ENCODE results near the gene TRNAU1AP.
"Not testable (repeated sequence)": the region's sequence is repeated elsewhere in the genome, so short reads cannot be mapped to it uniquely, and the experiment has no call there.

The TRNAU1AP gene

DNA sequence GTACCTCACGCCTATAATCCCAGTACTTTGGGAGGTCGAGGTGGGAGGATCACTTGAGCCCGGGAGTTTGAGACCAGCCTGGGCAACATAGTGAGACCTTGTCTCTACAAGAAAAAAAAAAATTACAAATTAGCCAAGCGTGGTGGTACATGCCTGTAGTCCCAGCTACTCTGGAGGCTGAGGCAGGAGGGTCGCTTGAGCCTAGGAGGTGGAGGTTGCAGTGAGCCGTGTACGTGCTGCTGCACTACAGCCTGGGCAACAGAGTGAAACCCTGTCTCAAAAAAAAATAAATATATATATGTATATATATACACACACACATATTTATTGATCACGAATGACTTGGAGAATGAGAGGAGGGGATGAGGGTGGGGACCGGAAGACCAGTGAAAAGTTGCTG lies 30.3 kb upstream of the TRNAU1AP start:
- DNase-seq, result not testable (repeated sequence)

DNA sequence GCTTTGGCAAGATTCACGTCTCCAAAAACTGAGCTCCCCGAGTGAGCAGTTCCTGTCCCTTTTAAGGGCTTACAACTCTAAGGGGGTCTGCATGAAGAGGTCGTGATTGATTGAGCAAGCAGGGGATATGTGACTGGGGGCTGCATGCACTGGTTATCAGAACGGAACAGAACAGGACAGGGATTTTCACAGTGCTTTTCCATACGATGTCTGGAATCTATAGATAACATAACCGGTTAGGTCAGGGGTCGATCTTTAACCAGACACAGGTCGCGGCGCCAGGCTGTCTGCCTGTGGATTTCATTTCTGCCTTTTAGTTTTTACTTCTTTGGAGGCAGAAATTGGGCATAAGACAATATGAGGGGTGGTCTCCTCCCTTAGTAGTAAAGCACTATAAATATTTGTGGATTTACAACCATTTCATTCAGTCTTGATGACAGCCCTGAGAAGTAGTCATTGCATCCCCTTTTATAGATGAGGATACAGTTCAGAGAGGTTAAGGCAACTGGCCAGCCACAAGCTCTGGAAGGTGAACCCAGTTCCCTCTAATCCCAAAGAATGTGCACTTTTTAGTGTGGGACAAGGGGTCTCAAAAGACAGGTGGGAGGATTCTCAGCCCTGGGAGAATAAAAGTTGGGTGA lies 27.8 kb upstream of the TRNAU1AP start:
- DNase-seq, result not testable (repeated sequence)

DNA sequence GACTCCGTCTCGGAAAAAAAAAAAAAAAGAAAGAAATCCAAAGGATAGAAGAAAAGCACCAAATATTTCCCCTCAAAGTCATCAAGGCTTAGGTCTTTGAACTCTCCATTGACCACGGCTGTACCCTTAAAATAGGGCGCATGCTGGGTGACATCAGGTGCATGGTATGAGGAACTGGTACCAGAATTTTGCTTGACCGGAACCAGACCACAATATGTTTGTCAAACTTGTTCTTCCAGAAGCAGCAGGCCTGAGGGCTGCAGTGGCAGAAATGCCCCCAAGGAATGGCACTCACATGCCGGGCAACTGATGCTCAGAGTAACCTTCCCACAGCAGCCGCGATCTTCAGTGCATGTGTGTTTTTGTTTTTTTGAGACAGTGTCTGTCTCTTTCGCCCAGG lies 26.0 kb upstream of the TRNAU1AP start:
- no peak for DNase-seq

DNA sequence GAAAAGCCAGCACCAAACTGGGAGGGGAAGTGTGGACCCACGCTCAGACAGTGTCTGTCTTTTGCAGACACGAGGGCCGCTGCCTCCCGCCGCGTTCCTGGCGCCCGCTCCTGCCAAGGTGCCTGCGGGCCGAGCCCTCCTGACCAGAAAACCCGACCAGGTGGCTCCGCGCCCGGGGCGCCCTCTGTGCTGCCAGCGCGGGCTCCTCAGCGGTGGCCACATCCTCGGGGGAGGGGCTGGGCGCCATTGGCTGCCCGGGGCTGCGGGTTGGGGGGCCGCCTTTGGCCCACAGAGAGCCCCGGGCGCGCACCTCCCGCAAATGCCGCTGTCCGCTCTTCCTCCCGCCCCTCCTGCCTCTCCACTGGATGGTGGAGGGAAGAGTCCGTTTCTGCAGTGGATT lies 22.4 kb upstream of the TRNAU1AP start:
- DNase-seq, result no peak

DNA sequence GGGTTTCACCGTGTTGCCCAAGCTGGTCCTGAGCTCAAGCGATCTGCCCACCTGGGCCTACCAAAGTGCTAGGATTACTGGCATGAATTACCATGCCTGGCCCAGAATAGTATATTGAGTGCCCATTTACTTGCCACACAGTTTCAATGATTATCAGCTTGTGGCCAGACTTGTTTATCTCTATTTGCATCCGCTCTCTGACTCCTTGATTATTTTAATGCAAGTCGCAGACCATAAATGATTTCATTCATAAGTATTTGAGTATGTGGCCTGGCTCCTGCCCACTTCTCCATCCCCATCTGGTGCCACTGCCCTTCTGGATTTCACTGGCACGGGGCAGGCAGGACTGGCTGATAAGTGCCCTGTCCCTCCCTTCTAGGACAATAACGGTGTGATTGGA lies 18.2 kb upstream of the TRNAU1AP start:
- DNase-seq, result no peak

DNA sequence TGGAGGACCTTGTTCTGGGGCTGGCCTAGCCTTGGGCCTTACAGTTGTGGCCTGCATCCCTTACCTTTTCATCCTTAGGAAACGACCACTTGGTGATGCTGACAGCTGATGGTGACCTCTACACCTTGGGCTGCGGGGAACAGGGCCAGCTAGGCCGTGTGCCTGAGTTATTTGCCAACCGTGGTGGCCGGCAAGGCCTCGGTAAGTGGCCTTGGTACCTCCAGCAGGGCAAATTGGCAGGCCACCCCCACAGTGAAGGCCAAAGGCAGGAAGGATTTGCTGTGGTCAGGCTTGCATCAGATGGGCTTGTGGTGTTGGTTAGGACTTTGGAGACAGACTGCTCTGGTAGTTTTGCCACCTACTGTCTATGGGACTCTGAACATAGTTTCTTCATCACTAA lies 17.7 kb upstream of the TRNAU1AP start:
- no peak for DNase-seq

DNA sequence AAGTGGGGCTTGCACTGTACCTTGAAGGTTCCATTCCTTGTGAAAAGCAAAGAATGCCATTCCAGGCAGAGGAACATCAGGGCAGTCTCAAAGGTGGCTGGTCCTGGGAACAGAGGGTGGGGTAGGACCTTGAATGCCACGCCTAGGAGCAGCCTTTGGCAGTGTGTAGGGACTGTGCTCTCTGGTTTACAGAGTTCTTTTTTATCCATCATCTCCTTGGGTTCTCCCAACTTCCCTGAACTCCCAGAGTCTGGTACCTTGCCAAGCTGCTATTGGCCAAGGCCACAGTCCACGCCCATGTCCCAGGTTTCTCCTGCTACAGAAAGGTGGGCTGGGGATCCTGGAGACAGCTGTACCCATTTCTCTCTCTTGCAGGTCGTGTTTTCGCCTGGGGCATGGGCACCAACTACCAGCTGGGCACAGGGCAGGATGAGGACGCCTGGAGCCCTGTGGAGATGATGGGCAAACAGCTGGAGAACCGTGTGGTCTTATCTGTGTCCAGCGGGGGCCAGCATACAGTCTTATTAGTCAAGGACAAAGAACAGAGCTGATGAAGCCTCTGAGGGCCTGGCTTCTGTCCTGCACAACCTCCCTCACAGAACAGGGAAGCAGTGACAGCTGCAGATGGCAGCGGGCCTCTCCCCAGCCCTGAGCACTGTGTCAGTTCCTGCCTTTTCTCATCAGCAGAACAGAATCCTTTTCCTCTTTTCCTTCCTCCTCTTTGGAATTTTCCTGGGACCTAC lies 15.3 kb upstream of the TRNAU1AP start:
- DNase-seq, result peak; percentile 41

DNA sequence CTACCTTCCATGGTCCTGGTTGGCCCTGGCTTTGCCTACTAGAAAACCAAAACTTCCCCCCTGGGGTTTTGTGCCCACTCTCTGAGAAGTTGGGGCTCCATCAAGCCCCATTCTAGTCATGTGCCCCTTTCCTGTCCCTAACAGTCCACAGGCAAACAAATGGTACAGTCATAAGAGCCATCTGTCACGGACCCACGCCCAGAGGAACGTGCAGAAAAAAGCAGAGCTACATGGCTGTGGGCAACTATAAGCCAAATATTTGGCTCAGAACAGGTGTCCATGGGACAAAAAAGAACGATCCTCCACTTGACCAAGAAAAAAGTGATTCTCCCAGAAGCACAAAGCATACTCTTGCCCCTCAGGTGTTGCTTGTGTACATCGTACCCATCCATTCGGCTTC lies 14.6 kb upstream of the TRNAU1AP start:
- no peak for DNase-seq

DNA sequence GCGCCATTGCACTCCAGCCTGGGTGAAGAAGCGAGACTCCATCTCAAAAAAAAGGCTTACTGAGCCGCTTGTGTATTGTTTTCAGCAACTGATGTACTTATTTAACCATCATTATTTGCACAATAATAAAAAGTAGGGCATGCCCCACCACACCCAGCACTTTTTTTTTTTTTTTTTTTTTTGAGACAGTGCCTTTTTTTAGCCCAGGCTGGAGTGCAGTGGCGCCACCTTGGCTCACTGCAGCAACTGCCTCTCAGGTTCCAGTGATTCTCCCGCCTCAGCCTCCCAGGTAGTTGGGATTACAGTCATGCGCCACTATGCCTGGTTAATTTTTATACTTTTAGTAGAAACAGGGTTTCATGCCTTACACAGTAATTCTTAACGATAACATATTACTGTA lies 12.2 kb upstream of the TRNAU1AP start:
- DNase-seq, result no peak

DNA sequence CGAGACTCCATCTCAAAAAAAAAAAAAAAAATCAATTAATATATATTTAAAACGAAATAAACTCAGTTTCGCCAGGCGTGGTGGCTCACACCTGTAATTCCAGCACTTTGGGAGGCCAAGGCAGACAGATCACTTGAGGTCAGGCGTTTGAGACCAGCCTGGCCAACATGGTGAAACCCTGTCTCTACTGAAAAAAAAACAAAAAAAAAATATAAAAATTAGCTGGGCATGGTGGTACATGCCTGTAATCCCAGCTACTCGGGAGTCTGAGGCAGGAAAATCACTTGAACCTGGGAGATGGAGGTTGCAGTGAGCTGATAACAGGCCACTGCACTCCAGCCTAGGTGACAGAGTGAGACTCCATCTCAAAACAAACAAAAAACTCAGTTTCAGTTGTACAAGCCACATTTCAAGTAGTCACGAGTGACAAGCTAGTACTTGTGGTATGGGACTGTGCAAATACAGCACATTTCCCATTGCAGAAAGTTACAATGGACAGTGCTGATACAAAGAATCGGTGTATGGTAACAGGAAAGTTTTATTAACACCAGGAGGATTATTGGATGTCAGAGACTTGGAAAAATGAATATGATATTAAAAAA lies 11.4 kb upstream of the TRNAU1AP start:
- DNase-seq, result not testable (repeated sequence)

DNA sequence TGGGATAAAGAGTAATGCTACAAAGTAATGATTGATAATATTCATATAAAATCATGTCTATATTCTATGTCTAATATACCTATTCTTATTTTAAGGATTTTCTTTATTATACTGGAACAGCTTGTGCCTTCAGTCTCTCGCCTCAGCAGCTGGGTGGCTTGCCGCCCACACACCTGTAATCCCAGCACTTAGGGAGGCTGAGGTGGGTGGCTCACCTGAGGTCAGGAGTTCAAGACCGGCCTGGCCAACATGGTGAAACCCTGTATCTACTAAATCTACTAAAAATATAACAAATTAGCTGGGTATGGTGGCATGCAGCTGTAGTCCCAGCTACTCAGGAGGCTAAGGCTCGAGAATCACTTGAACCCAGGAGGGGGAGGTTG lies 7.6 kb upstream of the TRNAU1AP start:
- no peak for DNase-seq

DNA sequence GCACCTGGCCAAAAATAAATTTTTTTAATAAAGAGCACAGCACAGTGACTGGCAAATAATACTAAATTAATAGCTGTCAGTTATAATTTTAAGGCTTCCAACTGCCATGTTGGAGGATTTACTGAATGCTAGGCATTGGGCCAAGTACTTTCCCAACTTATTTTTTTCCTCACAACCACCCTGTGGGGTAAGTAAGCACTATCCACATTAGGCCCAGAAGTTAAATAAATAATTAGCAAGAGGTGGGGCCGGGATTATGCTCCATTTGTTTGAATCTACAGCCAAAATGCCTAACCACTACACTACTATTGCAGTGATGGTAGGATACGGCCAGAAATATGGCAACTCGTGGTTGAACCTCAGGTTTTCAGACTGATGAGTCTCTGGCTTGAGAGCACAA lies 4.6 kb upstream of the TRNAU1AP start:
- DNase-seq, result no peak

DNA sequence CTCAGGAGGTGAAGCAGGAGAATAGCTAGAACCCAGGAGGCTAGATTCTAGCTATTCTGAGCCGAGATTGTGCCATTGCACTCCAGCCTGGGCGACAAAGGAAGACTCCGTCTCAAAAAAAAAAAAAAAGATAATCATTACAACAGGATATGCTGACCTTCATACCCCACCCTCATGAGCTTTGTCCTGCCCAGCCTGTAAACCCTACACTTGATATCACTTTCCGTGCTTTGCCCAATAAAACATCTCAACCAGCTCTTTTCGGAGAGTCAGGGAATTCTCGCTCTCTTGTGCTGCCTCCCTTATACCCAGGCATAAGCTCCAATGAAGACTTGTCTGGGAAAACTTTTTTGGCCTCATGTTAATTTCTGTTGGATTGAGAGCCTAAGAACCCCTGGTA lies 1.5 kb upstream of the TRNAU1AP start:
- DNase-seq, result no peak

DNA sequence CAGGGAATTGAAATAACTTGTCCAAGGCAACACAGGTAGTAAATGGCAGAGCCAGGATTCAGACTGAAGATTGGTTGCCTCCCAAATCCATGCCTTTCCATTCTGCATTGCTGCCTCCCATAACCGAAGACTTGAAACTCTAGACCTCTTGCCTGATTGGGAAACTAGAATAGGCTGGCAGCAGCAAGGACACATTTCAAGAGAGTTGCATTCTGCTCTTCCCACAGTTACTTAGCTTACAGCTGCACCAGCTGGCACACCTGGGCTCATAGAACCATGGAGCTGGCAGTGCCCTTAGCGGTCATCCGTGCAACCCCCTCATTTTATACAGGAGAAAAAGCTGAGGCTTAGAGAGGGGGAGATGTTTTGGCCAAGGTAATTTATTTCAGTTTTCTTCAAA lies 8.0 kb downstream of the TRNAU1AP start:
- no peak for DNase-seq

DNA sequence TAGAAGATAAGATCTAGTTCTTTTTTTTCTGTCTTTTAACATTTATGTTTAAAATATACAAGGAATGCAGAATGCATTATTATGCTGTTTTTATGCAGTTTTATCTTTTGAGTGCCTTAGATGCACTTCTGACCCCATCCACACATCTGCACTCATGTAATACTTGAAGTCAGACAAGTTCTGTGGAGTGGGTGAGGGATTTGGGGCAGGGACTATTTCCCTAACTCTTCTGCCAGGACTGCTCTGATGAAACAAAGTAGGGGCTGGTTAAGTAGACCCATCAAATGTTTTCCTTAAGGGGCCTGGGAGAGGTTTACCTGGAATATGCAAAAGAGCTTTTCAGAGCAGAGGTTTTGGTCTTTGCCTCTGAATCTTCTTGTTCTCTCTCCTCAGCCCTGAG lies 11.4 kb downstream of the TRNAU1AP start:
- no peak for DNase-seq

DNA sequence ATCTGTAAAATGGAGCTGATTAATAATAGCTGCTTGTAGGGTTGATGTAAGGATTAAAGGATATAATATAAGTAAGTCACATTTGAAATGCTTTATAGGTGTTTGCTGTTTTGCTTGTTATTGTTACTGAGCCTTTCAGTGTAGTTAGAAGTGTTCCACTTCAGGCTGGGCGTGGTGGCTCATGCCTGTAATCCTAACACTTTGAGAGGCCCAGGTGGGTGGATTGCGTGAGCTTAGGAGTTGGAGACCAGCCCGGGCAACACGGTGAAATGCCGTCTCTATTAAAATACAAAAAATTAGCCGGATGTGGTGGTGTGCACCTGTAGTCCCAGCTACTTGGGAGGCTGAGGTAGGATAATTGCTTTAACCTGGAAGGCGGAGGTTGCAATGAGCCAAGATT lies 12.2 kb downstream of the TRNAU1AP start:
- DNase-seq, result no peak

DNA sequence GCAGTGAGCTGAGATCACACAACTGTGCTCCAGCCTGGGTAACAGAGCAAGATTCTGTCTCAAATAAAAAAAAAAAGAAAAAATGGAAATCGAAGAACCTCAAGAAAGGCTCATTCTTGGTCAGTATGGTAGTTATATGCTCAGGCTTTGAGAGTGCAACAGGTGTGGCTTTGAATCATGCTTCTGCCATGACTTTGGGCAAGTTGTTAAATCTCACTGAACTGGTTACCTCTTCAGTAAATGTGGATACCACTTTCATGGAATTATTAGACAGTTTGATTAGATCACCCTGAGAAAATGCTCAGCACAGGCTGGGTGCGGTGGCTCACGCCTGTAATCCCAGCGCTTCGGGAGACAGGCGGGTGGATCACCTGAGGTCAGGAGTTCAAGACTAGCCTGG lies 12.8 kb downstream of the TRNAU1AP start:
- no peak for DNase-seq

DNA sequence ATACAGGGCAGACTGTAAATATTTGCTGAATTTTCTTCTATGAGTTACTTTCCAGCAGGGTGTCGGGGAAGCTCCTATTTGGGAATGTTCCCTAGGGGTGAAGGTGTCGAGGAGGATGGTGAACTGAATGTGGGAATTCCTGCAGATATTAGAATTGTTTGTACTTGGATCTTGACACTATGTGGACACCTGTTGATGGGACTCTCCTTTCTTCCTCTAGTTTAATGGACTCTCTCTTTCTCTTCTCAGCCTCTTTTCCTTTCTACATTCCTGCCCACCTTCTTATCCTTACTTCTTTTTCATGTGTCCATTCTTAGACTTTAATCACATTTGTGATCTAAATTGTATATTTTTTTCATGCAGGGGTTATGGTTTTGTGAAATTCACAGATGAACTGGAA lies 14.0 kb downstream of the TRNAU1AP start:
- no peak for DNase-seq

DNA sequence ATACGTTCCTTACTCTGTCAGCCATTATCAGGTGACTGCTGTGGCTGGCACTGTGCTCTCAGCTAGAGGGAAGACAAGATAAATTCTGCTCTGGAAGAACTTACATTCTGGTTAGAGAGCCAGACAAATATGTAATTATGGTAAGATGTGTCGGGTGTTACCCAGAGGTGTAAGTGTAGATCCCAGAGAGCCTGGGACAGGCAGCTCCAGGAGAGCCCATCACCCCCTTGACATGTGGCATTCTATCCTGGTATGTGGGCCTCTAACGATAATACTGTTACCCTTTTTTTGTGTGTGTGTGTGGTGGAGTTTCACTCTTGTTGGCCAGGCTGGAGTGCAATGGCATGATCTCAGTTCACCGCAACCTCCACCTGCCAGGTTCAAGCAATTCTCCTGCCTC lies 19.0 kb downstream of the TRNAU1AP start:
- no peak for DNase-seq

DNA sequence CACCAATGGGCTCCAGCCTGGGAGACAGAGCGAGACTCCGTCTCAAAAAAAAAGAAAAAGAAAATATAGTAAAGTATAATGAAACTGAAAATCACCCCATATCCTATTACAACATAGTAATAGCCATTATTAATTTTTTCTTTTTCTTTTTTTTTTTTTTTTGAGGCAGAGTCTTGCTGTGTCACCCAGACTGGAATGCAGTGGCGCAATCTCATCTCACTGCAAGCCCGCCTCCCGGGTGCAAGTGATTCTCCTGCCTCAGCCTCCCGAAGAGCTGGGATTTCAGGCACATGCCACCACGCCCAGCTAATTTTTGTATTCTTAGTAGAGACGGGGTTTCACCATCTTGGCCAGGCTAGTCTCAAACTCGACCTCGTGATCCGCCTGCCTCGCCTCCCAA lies 20.0 kb downstream of the TRNAU1AP start:
- DNase-seq, result not testable (repeated sequence)

DNA sequence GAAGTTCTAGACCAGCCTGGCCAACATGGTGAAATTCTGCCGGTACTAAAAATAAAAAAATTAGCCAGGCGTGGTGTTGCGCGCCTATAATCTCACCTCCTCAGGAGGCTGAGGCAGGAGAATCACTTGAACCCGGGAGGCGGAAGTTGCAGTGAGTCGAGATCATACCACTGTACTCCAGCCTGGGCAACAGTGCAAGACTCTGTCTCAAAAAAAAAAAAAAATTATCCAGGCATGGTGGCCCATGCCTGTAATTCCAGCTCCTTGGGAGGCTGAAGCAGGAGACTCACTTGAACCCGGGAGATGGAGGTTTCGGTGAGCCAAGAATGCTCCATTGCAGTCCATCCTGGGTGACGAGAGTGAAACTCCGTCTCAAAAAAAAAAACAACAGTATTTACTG lies 20.7 kb downstream of the TRNAU1AP start:
- no peak for DNase-seq

DNA sequence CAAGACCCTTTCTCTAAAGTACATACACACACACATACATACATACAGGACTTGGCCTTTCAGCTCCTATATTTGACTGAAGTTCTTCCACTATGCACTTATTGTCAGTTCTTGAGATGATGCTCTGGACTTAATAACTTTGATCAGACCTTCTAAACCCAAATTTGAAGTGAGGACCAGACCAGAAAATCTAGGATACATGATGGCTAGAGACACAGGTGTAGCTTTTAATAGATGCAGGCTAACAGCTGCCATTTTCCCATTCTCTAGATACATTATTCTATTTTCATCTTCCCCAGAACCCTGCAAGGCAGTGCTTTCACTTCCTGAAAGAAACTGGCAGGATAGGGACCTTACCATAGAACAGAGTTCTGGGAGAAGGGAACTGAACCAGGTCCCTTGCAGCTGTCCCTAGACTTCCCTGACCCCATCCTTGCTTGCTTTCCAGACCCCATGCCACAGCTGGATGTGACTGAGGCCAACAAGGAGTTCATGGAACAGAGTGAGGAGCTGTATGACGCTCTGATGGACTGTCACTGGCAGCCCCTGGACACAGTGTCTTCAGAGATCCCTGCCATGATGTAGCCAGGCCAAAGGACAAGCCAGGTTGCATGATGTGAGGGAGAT lies 24.3 kb downstream of the TRNAU1AP start:
- DNase-seq, result no peak

DNA sequence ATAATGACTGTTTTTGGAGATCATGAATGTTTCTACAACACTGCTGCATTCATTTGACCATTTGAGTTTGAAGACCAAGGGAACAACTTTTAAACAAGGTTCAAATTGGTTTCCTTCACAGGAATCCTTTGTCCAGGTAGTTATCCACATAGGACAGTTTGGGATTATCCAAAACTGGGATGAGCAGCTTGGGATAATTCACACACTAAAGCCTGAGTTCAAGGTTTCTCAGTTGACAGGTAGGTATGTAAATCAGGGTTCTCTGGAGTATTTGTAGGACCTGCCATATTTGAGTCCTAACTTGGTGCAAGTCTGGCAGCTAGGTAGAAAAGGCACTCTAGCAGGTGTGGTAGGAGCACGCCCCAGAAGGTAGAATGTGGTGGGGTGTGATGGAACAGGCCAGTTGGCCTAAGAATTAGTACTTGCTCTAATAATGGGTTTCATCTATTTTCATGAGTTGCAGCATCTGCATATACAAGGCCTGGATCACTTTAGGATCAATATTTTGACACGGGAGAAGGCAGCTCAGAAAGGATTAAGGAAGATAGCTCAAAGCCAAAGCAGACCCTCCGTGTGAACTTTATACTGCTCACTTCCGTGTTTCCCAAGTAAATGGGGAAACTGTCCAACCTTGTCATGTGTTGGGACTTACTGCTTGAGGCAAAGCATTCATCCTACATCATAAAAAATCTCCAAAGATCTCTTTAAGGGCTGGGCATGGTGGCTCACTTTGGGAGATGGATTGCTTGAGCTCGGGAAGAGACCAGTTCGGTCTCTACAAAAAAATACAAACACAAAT lies 25.1 kb downstream of the TRNAU1AP start:
- no peak for DNase-seq

Data from NCI-H1694 (cell line).